Testis (tissue), 2 donors: ENCODE data around the gene GPATCH8.

Experiments used
- CTCF ChIP-seq, 3 experiments: fragments of 450-650 bp in 2 of 3; fragments of 200-600 bp in 1 of 3; sonication (generic) in 1 of 3; IDR thresholded peaks; one replicate each; pipeline ENCODE4 v1.5.1; 2016 to 2019; ENCODE audit warnings: antibody characterized with exemption in 3 of 3, mild to moderate bottlenecking in 2 of 3, moderate library complexity in 1 of 3
- POLR2A ChIP-seq: fragments of 450-650 bp; IDR thresholded peaks from one replicate; pipeline ENCODE4 v1.6.1; 2017; ENCODE audit warnings: antibody characterized with exemption, mild to moderate bottlenecking, moderate library complexity

GRCh38 chr17:44383363-44383762, 119.8 kb downstream of the GPATCH8 start:
- no peak for TF ChIP-seq POLR2A
- no peak for TF ChIP-seq CTCF (IDR thresholded peaks at IDR 0.05)
